ENCODE data around the gene FLVCR1.
"Not testable (repeated sequence)": the region's sequence is repeated elsewhere in the genome, so short reads cannot be mapped to it uniquely, and the experiment has no call there.

FLVCR1 gene

DNA sequence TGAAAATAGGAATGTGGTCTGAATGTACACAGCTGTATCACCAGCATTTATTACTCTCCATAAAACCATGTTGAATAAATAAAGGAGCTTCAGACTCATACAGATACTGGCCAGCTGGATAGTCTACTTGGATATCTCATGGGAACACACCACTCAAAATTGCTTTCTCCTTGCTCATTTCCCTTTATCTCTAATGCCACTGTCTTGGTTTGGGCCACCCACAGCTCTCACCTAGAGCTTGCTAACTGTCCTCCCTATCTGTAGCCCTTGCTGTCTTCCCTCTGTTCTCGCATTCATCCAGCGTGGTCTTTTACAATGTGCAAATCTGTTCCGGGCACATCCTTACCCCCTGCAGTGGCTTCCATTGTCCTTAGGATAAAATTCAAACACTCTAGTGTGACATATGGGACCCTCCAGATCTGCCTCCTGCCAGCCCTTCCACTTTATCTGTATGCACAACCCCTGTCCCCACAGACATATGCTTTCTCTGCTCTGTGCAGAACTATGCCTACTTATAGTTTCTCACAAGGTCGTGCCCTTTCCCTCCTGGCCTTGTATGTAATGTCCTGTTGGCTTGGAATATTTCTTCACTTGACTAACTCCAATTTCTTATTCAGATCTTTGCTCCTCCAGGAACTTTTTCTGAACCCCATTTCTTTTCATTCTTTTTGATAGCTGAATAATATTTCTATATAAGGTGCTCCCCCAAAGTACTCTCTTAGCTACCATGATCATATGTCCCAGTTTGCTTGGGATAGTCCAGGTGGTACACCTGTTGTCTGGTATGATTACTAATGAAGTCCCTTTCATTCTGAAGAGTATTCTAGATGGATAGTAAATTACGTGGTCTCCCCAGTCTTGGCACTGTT, 2.9 kb downstream of the FLVCR1 start:
- no peak for DNase-seq (ENCODE audit: low read depth, low spot score)

- DNase-seq (ENCODE audit: low read depth, low spot score): no peak
These were observed 4.1 kb downstream of the FLVCR1 start for GRCh38 chr1:212862111-212862690.

GRCh38 chr1:212863345-212863744, 5.3 kb downstream of the FLVCR1 start:
- DNase-seq (ENCODE audit: low read depth, low spot score): not testable (repeated sequence)

DNA sequence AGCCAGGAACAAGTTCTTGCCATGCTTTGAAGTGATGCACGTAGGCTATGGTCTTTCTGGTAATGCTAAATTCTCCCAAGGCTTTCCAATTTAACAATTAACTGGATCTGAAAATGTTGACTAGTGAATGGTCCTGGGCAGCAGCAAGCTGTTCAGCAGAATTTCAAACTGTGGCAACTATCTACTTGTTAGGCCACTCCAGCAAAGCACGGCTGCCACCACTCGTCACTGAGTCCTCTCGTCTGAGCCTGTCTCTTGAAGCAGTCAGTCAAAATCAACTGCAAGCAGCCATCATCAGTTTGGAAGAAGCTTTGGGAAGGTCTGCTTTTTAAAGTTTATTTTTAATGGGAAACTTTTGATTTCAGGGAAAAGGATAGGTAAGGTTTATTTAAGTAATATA, 6.1 kb downstream of the FLVCR1 start:
- no peak for DNase-seq (ENCODE audit: low read depth, low spot score)

DNA sequence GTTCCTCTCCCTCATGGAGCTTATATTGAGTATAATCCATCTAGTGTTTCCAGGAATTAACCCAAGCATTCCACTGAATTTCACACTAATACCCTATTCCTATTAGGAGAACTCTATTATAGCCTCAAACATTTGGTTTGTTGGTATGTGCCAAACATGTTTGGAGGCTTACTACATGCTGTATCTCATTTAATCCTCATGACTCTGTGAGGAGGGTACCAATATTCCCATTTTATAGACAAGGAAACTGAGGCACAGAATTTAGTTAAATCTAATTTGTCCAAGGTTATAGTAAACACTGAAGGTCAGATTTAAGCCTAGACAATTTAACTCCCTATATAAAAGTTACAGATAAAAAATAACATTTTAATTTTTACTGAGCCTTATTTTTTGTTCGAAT, 9.1 kb downstream of the FLVCR1 start:
- DNase-seq (ENCODE audit: low read depth, low spot score): no peak

DNA sequence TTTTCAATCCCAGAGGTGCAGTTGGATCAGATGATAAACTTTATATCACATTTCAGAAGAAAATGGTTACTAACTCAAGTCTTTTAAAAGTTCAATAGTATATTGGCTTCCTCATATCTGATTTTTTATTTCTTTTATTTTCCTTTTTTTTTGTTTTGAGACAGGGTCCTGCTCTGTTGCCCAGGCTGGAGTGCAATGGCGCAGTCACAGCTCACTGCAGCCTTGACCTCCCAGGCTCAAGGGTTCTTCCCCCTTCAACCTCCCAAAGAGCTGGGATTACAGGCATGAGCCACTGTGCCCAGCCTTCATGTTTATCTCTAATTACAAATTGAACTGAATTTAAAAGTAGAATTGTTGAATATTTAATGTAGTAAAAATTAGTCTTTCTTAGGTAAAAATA, 13.9 kb downstream of the FLVCR1 start:
- DNase-seq (ENCODE audit: low read depth, low spot score): no peak

GRCh38 chr1:212873518-212873917, 15.4 kb downstream of the FLVCR1 start:
- DNase-seq (ENCODE audit: low read depth, low spot score): no peak

DNA sequence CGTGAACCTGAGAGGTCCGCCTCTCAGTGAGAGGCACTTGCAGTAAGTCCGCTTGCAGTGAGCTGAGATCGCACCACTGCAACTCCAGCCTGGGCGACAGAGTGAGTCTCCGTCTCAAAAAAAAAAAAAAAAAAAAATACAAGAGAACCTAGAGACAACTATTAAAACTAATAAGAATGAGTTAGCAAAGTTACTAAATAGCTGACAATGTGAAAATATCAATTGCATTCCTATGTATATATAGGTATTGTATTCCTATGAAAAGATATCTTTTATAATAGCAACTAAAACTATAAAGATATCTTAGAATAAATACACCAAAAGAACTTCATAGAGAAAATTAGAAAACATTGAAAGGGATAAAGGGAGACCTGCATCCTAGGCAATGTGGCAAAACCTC, 20.3 kb downstream of the FLVCR1 start:
- DNase-seq (ENCODE audit: low read depth, low spot score): no peak

DNA sequence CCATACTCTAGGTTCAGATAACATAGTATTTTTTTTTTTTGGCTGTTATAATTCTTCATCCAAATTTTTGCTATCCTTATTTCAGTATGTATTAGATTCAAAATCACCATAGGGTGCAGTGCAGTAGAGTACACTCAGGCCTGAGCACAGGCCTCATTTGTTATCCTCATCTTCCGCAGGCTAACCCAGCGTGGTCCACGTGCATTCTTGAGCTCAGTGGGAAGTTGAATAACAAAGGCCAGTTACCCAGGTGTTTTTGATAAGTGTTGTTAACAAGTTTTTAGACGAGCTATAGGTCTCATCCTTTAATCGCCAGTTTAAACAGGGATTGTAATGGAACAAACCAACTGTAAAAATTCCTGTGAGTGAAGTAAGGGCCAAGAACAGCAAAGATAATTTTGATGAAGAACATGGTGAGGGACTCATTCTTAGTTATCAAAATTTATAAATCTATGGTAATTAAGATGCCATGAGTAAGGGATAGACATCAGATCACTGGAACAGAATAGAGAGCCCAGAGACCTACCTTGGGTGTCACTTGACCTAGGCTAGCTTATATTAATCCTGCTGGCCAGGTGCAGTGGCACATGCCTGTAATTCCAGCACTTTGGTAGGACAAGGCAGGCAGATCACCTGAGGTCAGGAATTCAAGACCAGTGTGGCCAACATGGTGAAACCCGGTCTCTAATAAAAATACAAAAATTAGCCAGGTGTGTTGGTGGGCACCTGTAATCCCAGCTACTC, 22.0 kb downstream of the FLVCR1 start:
- no peak for DNase-seq (ENCODE audit: low read depth, low spot score)

DNA sequence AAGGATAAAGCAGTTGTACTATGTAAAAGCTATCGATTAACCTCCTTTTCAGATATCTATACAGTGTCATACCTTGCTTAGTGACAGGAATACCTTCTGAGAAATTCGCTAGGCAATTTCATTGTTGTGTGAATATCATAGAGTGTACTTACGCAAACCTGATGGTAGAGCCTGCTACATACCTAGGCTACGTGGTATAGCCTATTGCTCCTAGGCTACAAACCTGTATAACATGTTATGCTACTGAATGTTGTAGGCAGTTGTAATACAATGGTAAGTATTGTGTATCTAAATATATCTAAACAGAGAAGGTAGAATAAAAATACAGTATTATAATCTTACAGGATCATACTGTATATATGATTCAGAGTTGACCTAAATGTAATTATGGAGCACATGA, 26.5 kb downstream of the FLVCR1 start:
- no peak for DNase-seq (ENCODE audit: low read depth, low spot score)

DNA sequence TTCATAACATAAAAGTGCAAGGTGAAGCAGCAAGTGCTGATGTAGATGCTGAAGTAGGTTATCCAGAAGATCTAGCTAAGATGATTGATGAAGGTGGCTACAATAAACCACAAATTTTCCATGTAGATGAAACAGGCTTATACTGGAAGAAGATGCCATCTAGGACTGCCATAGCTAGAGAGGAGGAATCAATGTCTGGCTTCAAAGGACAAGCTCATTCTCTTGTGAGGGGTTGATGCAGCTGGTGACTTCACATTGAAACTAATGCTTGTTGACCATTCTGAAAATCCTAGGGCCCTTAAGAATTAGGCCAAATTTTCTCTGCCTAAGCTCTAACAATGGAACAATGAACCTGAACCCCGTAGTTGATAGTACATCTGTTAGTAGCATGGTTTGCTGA, 34.0 kb downstream of the FLVCR1 start:
- no peak for DNase-seq (ENCODE audit: low read depth, low spot score)

GRCh38 chr1:212899845-212900244, 41.8 kb downstream of the FLVCR1 start:
- no peak for DNase-seq (ENCODE audit: low read depth, low spot score)

- no peak for DNase-seq (ENCODE audit: low read depth, low spot score)
These were observed 43.2 kb downstream of the FLVCR1 start for GRCh38 chr1:212901290-212901689.

DNA sequence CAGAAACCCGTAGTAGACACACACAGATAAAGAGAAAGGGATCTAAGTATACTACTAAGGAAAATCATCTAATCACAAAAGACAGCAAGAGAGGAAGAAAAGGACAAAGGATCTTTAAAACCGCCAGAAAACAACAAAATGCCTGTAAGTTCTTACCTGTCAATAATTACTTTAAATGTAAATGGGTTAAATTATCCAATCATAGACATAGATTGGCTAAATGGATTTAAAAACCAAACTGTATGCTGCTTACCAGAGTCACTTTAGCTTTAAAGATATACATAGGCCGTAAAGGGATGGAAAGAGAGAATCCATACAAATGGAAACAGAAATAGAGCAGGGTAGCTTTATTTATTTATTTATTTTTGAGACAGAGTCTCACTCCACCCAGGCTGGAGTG, 44.0 kb downstream of the FLVCR1 start:
- DNase-seq (ENCODE audit: low read depth, low spot score): no peak

GRCh38 chr1:212903664-212904063, 45.6 kb downstream of the FLVCR1 start:
- DNase-seq (ENCODE audit: low read depth, low spot score): no peak

GRCh38 chr1:212908071-212908470, 50.0 kb downstream of the FLVCR1 start:
- DNase-seq (ENCODE audit: low read depth, low spot score): not testable (repeated sequence)

GRCh38 chr1:212908971-212909370, 50.9 kb downstream of the FLVCR1 start:
- DNase-seq (ENCODE audit: low read depth, low spot score): no peak

DNA sequence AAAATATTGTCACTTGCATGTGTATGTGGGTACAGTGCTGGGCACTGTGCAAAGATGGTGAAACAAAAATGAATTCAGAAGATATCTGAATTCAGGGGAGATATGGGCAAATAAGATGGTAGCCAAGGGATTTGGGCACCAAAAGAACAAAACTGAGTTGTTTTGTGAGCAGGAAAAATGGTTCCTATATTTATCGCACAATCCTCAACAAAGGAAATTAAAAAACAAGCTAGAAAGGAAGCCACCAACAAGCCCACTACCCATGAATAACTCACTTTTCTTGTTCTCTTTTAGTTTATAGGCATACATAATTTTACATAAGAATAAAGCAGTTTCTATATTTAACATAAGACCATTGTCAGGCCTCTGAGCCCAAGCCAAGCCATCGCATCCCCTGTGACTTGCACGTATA, 51.6 kb downstream of the FLVCR1 start:
- DNase-seq (ENCODE audit: low read depth, low spot score): no peak

GRCh38 chr1:212910213-212910612, 52.1 kb downstream of the FLVCR1 start:
- not testable (repeated sequence) for DNase-seq (ENCODE audit: low read depth, low spot score)

GRCh38 chr1:212913638-212914037, 55.6 kb downstream of the FLVCR1 start:
- not testable (repeated sequence) for DNase-seq (ENCODE audit: low read depth, low spot score)

GRCh38 chr1:212914110-212914509, 56.0 kb downstream of the FLVCR1 start:
- not testable (repeated sequence) for DNase-seq (ENCODE audit: low read depth, low spot score)

GRCh38 chr1:212914789-212915188, 56.7 kb downstream of the FLVCR1 start:
- no peak for DNase-seq (ENCODE audit: low read depth, low spot score)
